ENCODE results near the gene RRBP1.
"Not testable (repeated sequence)": the region's sequence is repeated elsewhere in the genome, so short reads cannot be mapped to it uniquely, and the experiment has no call there.

Gene RRBP1

DNA sequence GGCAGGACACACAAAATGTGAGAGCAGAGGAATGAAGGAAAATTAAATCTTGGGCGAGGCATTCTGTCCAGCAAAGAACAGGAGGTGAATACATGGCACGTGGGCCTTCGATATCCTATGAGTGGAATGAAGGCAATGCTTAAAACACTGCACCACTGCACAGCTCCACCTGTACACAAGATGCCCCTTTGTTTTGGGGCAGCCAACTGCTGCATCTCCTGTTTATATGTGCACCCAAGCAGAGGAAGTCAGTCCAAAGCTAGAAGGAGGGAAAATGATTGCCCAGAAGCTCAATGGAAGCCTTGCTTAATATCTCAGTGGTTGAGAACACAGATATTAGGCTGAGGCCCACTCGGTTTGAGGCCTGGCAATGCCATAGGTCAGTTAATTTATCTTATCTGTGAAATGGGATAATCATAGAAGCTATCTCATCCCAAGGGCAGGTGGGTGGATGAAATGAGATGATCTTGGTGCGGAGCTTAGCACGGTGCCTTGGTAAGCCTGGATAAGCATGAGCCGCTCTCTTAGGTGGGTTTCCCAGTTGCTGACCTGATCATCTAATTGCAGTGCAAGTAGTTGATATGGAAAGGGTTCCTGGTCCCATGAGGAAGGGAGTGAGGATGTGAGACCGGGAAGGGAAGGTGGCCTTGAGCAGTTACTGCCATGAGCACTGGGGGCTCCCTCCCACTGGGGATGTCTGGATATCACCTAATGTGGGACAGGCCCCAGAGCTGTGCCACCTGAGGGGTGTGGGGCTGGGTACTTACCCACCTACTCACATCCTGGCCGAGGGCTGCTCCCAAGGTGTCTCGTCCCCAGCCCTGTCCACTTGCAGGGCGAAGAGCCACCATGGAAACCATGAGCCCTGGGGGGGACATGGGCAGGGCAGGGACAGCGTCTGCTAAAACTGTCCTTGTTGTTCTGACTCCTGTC lies 27.6 kb upstream of the RRBP1 start:
- no peak for DNase-seq (ENCODE audit: low read depth in 3 of 3)

DNA sequence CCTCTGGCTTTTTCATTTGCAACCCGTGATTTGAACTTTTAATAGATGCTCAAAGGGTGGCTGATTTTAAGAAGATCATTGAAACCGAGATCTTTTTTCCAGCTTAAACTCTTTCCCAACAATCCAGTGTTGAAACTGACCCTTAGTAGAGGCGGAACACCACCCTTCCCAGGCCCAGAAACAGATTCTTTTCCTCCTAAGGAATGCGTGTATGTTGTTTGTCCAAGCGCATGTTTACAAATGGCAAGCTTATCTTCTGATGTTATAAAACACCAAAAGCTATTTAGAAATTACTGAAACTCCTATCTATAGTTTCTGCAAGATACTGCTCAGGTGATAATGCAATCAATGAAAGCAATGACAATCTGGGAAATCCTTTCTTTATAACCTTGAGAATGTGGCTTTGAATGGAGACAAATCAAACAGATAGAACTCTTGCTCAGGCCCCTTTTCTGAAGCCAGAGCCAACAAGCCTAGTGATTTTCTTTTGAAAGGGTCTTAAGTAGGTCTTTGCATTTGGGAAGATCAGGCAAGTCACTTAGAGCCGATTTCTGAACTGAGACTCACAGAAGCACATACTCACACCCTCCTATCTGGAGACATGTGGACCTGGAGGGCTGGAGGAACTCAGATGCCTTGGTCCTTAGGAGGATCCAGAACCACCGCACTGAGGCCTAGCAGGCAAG lies 26.8 kb upstream of the RRBP1 start:
- no peak for DNase-seq (ENCODE audit: low read depth in 3 of 3)

DNA sequence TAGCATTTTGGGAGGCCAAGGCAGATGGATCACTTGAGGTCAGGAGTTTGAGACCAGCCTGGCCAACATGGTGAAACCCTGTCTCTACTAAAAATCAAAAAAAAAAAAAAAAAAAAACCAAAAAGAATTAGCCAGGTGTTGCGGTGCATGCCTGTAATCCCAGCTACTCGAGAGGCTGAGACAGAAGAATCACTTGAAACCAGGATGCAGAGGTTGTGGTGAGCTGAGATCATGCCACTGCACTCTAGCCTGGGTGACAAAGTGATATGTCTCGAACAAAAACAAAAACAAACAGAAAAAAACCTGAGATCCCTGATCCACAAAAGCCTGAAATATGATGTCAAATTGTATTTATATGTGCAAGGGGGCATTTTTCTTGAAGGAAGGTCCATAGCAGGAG lies 25.9 kb upstream of the RRBP1 start:
- not testable (repeated sequence) for DNase-seq (ENCODE audit: low read depth in 3 of 3)

DNA sequence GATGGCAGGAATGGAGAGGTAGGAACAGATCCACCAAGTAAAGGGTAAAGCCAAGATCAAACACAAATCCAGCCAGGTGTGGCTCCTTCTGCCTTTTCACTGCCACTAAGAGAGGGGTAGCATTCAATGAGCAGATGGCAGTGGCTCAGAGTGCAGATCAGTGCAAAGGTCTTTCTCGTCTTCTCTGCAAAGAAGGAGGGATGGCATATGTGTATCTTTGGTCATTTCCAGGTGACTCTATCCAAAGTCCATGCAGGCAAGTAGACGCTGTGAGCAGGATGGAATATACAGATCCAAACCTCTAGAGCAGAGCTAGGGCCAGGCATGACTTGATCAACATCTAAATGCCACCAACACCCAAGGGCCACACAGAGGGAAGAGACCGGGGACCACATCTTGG lies 24.6 kb upstream of the RRBP1 start:
- DNase-seq (ENCODE audit: low read depth in 3 of 3), result no peak

DNA sequence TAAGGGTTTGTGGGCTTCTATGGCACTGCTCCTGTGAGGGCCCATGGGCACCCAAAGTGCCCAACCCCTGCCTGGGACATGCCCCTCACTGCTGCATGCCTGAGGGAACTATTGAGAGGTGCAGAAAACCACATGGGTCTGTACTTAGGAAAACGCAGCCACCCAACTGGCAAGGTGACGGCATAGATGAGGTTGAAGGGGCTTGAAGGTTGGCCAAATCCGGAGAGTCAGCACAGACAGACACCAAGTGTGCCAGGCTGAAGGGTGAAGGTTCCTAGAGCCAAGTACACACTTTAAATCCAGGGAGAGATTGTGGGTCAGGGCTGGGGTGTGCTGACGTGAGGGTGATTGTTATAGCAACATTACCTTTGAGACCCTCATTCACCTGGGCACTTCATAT lies 23.9 kb upstream of the RRBP1 start:
- DNase-seq (ENCODE audit: low read depth in 3 of 3), result no peak

DNA sequence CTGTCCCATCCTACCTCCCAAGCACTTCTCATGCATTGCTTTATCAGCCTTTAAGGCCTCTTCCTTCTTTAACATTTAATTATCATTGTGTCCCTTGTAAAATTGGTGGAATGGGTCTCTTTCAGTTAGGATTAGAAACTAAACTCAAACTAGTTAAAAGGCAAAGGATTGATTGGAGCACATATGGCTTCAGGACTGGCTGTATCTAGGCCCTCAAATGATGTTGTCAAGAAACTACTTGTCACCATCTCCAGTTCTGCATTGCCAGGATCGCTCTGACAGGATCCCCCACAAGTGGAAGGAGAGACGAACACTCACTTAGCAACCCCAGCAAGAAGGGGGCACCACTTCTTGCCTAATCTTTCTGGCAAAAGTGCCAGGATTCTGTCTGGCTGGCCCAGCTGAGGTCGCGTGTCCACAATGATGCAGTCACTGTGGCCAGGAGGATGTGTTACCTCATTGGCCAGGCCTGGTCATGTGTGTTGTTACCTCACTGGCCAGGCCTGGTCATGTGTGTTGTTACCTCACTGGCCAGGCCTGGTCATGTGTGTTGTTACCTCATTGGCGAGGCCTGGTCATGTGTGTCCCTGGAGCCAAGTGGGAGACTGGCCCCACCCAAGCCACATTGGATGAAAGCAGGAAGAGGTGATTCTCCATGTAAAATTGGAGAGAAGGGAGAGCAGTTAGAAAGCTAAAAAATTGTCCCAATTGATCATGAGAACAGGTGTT lies 22.7 kb upstream of the RRBP1 start:
- DNase-seq (ENCODE audit: low read depth in 3 of 3), result no peak

DNA sequence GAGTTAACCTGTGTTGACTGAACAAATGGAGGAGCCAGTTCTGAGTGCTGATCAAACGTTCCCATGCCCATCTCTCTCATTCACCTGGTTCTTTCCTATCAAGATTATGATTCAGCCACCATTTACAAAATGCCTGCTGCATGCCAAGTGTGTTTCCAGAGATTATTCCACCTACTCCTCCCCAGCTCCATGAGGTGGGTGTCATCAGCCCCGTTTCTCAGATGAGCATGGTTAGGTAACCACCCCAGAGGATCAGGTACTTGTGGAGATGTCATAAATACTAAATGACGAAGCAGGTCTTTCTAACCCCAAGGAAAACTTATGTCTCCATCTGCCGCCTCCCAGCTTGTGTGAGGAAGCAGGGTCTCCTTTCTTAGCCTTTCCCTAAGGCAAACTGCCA lies 19.8 kb upstream of the RRBP1 start:
- DNase-seq (ENCODE audit: low read depth in 3 of 3), result no peak

DNA sequence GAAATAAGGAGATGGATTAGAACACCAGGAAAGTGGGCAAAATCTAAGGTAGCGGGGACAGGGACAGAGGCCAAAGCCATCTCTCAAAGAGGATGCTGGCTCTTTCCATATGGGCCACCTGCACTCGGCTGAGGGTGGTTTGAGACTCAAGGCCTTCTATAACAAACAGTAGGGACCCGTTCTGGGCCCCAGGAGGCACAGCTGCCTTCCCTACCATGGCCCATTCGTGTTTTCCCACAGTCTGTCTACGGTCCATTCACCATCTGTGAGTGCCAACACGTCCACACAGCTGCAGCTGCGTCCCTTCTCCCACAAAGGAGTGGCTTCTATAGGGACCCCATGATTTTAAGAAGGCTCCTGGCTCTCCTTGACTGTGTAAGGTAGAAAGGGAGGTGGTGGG lies 18.6 kb upstream of the RRBP1 start:
- DNase-seq (ENCODE audit: low read depth in 3 of 3), result no peak

DNA sequence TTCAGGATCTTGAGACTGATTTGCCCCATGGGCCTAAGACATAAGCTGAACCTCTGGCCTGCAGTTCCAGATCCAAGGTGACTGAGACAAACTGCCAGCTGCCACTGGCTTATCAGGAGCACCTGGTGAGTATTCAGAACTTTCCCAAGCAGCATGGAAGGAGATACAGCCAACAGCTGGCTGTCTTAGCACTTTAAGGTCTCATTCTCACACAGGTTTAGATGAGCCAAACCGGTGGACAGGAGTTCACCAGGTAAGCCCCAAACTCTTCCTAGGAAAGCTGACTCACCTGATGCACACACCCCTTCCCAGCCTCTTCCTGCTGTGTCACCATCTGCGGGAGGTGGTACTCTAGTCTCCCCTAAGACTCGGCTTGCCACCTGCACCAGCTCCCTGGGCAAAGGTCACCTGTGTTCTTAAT lies 17.9 kb upstream of the RRBP1 start, which contains the start of gene BANF2:
BANF2 (plus strand) TSS at position 36 of the 421 bp plus-strand sequence. CDS start 25,060 bp downstream, outside the sequence.
- no peak for DNase-seq (ENCODE audit: low read depth in 3 of 3)

DNA sequence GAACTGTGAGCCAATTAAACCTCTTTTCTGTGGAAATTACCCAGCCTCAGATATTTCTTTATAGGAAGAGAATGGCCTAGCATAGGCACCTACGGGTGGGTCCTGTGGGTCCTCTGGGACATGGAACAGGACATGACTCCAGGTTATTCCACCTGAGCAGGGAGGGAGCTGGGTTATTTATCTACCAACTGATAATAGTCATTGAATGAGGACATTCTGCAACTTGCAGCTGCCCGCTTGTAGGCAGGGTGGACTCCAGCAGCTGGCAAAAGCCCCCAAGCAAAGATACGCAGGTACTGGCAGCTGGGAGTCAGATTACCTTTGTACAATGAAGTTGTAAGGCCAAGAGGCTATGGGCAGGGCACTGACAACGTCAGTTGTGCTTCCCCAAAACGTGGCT lies 16.3 kb upstream of the RRBP1 start:
- DNase-seq (ENCODE audit: low read depth in 3 of 3), result no peak

DNA sequence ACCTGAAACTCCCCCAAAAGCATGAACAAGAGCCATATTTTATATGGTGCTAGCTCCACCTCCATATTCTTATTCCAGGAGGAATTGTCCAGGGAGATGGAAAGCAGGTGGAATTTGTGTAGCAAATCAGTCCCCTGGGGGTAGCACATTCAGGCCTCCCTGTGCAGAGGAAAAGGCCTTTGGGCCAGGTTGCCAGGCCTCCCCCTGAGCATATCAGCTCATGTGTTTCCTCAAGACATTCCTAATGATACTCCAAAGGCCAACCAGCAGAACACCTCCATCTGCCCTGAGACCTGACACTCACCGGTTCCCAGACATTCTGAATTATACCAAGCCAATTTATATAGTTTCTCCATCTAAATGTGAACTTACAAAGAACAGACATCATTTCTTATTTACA lies 15.1 kb upstream of the RRBP1 start:
- no peak for DNase-seq (ENCODE audit: low read depth in 3 of 3)

DNA sequence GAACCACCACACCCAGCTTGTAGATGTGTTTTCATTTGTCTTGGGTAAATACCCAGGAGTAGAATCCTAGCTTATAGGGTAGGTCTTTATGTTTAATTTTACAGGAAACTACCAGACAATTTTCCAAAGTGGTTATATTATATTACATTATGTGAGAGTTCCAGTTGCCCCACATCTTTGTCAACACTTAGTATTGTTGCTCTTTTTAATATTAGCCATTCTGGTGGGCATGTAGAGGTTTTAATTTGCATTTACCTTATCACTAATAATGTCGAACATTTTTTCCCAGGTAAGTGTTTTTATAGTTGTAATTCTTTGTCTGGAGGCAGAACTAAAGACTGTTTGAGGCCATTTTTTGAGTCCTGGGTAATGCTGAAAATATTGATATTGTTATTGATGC lies 14.2 kb upstream of the RRBP1 start:
- DNase-seq (ENCODE audit: low read depth in 3 of 3), result no peak

DNA sequence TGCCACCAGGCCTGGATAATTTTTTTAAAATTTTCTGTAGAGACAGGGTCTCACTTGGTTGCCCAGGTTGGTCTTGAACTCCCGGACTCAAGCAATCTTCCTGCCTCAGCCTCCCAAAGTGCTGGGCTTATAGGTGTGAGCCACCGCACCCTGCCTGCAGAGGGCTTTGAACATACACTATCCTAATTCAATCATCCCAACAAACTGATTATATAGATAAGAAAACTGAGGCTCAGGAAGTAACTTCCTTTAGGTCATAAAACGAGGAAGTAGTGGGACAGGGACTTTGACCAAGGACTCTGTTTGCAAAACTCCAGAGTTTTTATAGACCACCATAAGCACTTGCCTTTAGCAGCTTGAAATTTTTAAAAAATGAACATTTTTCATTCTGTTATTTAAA lies 12.7 kb upstream of the RRBP1 start:
- no peak for DNase-seq (ENCODE audit: low read depth in 3 of 3)

DNA sequence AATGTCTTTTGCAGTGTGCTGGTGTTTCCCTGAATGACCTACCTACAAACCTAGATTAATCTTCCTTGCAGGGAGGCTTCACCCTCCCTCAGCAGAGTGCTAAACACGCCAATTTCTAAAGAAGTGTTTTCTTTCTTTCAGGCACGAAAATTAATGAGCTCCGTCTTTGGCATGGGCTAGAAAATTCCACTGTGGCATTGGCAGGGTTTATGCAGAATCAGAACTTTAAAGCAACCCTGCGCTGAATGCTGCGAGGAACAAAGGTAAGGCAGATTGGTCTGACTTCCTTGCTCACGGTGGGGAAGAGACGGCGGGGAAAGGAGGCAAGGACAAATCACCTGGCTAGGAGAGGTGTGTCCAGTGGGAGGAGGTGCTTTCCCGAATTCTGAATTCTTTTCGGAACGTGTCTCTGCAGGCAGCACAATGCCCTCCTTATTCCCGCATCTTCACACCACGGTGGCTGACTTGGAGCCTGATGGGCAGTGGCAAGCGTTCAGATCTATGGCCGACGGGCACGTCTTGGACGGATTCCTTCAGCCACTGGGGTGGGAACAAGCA lies 11.5 kb upstream of the RRBP1 start:
- no peak for DNase-seq (ENCODE audit: low read depth in 3 of 3)

DNA sequence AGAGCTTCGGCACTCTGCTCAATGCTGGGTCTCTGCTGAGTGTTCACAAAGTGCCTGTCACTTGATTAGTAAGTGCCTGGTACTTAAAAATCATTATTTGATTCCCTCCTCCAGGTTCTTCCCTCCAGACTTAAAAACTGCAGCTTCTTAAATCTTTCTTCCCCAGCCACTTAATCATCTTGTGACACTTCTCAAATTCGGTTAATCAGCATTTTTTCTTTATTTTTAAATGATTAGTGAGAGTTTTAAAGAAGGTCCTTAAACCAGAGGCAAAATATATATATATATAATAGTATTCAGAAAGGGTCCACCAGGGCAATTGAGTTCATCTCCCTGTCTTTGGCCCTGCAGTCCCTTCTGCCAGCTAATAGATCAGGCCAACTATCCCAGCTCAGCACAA lies 9.7 kb upstream of the RRBP1 start:
- DNase-seq (ENCODE audit: low read depth in 3 of 3), result no peak

DNA sequence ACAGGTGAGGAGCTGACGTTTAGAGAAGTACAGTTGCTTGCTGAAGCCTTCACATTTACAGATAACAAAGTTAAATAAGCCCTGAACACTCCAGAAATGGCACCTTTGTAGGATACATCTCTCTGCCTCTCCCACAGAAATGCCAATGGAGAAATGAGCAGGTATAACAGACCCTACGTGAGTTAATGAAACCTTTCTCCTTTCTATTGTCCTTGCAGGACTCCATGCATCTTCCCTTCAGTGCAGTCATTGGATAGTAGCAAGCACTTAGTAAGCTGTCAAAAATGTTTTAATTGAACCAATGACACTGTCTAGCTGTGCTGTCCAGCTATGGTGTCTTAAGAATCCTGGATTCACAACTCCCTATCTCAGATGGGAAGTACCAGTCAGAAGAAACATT lies 8.1 kb upstream of the RRBP1 start:
- DNase-seq (ENCODE audit: low read depth in 3 of 3), result no peak

DNA sequence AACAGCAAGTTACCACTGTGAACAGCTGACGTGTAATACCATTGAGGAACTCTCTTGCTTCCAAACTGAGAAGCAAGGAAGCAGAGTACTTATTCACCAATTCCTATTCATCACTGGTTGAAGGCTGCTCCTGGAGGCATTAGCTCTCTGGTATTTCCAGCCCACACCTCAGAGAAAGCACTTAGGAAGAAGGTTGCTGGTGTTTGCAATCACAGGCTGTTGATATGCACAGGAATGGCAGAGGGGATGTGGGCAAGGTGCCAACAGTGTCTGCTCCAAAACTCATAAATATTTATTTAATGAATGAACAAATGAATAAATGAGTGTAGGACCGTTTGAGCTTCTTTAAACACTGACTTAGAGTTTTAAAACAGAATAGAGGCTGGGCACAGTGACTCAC lies 6.9 kb upstream of the RRBP1 start:
- no peak for DNase-seq (ENCODE audit: low read depth in 3 of 3)

DNA sequence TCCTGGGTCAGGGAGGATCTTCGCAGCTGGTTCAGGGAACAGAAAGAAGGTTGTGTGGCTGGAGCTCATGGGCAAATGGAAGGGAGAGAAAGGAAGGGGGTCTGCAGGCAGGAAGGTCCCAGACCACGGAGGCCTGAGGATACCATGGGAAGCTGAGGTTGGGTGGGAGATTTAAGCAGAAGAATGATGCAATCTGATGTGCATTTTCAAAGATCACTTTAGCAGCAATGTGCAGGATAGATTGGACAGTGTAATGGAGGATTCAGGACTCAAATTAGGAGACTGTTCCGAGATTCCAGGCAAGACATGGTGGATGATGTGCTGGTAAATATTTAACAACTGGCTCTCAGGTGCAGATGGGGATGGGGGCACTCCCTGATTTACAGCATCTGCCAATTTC lies 5.8 kb upstream of the RRBP1 start:
- no peak for DNase-seq (ENCODE audit: low read depth in 3 of 3)

DNA sequence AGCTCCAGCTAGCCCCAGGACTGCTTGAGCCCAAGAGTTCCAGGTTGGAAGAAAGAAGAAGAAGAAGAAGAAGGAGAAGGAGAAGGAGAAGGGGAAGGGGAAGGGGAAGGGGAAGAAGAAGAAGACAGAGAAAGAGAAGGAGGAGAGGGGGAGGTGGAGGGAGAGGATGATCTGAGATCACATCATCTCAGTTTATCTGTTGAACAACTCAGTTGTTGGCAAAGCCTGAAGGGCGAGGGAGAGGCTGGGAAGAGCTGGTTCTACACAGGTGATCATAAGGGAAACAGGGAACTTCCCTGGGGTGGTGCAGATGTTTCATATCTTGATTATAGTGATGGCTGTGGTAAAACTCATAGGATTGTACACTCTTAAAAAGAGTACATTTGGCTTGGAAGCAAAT lies 3.1 kb upstream of the RRBP1 start:
- DNase-seq (ENCODE audit: low read depth in 3 of 3), result no peak

DNA sequence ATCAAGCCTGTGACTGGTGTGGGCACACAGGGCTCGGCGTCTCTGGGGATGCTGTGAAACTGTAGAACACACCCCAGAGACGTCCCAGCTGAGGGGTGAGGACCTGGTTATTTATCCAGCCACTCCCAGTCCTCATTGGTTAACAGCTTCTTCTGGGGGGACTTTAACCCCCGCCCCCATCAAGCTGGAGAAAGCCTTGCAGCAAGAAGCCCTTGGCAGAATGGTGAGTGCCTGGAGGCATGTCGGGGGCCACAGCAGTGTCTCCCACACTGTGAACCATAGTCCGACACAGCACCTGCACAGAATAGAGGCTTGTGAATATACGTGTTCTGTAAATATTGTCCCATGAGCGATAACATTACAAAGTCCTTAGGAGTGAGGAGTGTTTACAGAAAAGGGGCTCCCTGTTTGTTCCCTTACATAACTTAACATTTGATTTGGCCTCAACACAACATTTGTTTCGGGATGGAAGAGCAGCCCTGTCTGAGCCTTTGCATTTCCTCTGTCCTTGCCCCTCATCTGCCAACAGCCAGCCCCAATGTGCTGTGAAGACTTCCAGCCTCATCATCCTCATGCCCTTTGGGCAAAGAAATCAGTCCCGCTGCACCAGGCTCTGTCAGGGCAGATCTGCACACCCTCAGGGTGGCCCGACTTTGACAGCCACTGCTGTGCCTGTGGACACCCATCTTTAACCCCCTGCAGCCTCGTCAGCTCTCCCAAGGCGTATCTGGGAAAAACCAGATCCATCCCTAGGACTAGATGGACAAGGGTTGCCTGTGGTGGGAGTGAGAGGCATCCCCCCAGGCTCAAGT lies 2.2 kb upstream of the RRBP1 start:
- no peak for DNase-seq (ENCODE audit: low read depth in 3 of 3)
